Hypothalamus (tissue), 51 donors: ENCODE measurements around the gene GPR39.

Source experiments
- DNase-seq, 51 donors: peaks; one replicate each; lab custom pipeline; 2025; lab: John Stamatoyannopoulos, UW

Gene GPR39

DNA sequence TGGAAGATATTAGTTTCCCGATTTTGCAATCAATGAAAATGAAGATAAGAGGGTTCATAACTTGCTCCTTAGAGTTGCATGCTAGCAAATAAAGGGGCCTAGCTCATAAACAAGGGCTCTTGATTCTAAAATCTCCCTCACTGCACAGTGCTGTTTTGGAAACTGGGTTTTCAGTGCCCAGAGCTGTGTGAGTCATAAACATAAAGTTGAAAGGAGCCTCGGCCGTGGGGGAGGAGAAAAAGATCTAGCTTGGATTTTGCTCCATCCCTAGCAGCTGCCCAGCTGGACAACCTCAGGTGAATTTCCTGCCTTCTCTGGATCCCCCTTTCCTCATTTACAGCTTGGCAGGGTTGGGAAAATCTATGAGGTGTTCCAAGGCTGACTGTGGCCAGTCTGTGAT lies 210.9 kb downstream of the GPR39 start:
- no peak for DNase-seq

DNA sequence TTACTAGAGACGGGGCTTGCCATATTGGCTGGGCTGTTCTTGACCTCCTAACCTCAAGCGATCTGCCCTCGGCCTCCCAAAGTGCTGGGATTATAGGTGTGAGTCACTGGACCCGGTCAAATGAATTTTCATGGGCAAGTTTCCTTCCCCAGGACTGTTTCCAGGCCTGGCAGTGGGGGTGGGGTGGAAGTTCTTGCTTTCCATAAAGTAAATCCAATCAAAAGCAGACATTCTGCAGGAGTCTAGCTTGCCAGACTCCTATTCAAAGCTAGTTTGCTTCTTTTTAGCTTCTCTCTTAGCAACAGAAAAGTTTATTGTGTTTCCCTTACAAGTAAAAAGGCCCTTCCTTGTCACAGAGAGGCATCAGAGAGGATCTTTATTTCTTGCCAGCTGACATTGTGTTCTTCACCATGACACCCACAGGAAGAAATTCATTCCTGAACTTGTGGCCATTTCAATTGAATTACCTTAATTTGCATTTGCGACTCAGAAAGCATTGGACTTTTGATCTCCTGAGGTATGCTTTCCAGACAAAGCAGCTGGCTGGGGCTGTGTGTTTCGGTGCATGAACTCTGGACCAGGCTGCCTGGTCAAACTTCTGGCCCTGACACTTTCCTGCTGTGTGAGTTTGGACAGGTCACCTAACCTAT lies 215.5 kb downstream of the GPR39 start:
- DNase-seq = peak in 35 of 51 donors; percentile 5 to 83 (median 51)

DNA sequence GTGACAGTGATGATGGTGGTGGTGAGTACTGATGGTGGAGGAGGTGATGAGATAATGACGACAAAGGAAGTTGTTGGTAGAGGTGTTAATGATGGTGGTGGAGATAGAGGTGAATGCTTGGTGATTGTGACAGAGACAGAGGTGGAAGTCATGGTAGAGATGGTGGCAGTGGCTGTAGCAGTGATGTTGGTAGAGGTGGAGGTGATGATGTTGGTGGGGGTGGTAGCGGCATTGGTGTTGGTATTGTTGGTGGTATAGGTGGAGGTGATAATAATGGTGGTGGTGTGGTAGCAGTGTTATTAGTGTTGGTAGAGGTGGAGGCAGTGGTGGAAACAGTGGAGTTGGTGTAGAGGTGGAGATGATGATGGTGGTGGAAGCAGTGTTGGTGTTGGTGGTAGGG lies 217.0 kb downstream of the GPR39 start:
- no peak for DNase-seq

DNA sequence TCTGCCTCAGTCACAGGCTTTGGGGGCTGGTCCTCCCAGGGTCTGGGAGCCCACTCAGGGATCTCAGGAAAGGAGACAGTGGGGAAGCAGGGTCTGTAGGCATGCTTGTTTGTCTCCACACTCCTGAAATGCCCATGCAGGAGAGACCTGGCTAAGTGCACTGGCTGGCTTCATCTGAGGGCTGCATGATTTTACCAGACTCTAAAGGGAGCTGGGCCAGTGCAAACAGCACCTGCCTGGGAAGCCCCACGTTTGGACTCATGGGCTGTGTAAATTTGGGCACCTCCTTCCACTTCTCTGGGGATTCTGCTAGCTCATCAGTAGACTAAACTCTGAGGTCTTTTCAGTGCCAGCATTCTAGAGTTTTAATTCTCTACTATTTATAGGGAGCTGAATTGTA lies 219.7 kb downstream of the GPR39 start:
- DNase-seq = no peak

DNA sequence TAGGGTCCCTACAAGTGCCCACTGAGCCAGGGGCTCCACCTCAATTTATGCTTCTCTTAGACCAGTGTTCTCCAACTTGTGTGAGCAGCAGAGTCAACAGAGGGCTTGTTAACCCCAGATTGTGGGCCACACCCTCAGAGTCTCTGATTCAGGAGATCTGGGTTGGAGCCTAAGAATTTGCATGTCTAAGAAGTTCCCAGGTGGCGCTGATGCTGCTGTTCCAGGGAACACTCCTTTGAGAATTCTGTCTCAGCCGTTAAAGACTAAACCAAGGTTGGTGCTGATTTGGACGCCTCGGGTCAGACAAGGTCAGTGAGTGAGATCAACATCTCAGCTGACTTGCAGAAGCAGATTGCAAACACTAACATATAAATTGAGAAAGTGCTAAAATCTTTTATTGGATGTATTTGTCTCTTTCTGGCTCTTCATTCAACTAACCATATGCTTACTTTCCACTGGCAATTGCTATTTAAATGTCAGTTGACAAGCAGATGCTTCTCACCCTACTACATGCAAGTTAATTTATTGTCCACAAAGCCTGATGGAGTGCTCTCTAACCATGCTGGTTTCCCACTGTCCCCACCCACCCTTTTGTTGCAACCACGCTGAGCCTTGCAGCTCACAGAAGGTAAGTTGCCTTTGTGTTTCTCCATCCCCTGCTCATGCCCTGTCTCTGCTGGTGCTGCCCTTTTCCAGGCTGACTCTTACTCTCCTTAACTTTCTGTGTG lies 221.9 kb downstream of the GPR39 start:
- no peak for DNase-seq

DNA sequence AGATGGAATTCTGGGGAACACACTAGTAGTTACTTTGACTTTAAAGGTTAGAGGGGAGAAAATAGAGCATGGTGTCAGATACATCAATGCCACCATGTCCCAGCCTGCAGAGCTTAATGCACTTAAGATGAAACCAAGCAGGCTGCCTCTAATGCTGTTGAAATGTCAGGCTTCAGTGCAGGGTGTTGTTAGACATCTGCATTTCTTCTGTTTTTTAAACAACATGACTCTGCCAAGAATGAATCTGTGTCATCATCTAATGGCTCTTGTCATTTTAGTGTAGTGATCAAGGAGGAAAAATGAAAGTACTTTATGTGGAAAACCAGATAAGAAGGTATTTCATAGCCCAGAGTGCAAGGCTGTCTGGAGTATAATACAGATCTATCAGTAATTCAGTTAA lies 223.5 kb downstream of the GPR39 start:
- no peak for DNase-seq

DNA sequence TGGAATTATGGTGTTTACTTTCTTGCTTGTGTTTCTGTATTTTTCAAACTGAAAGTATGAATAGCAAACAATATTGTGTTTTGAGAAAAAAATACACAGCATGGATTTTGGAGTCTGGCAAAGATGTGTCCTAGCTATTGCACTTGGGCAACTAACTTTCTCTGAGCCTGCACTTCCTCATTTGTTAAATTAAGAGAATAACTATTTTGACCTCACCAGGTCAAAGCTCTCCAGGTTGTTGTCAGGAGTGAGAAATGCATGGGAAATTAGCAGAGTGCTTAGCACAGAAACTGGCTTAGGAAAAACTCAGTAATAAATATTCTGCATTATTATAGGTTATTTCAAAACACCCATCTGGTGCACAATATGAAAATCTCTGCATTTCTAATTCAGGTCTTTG lies 225.2 kb downstream of the GPR39 start:
- DNase-seq = no peak

DNA sequence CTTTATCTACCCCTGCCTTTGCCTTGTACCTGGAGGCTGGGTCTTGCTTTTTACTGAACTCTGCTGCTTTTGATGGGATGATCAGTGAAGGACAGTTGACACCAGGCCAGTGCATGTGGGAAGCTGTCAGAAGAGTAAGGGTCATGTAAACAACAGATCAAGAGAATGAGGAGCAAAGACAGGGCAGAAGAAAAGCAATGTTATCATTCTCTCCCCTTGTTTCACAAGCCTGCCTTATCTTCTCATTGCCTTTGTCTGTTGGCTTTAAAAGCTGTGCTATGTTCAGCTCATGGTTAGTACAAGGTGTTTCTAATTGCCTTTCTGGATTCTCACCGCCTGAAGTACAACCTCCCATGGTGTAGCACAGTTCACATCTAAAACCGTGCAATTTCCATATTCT lies 225.8 kb downstream of the GPR39 start:
- no peak for DNase-seq

DNA sequence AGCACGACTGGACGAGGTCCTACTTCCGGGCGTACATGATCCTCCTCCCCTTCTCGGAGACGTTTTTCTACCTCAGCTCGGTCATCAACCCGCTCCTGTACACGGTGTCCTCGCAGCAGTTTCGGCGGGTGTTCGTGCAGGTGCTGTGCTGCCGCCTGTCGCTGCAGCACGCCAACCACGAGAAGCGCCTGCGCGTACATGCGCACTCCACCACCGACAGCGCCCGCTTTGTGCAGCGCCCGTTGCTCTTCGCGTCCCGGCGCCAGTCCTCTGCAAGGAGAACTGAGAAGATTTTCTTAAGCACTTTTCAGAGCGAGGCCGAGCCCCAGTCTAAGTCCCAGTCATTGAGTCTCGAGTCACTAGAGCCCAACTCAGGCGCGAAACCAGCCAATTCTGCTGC lies 228.6 kb downstream of the GPR39 start:
- DNase-seq = peak in 2 of 51 donors; percentile 17 to 19

DNA sequence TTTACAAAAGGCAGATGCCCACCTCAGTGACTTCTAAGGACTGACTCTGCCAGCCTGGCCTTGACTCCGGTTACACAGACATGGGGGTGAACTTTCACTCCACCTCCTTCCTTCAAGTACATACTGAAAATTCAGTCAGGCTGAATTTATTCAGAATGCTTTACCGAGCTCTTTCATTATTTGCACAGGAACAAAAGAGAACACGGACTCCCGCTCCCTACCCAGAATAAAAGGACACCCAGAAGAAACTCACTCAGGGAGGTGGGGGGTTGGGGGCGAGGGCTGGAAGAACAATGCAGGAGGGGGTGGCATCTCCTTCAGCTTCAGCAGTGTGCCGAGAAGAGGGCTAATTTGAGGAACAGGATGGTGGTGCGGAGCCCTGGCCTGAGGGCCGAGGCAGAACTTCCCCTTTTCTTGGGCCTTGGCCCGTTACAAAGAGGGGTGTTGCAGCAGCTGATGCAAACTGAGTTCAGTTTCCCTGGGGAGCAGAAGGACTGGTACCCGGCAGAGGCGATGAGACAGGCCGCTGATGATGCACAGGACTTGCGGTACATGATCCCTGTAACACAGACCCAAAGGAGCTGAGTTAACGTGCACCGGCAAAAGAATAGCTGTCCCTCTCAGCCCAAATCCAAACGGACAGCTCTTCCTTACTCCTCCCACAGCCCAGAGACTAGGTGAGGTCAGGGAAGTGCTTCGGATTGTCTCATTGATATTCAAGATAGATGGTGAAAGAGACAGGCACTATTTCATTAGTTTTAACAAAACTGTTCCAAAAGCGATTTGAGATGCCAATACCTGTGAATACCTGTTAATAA lies 229.3 kb downstream of the GPR39 start:
- peak in 7 of 51 donors; percentile 8 to 51 (median 16) for DNase-seq

DNA sequence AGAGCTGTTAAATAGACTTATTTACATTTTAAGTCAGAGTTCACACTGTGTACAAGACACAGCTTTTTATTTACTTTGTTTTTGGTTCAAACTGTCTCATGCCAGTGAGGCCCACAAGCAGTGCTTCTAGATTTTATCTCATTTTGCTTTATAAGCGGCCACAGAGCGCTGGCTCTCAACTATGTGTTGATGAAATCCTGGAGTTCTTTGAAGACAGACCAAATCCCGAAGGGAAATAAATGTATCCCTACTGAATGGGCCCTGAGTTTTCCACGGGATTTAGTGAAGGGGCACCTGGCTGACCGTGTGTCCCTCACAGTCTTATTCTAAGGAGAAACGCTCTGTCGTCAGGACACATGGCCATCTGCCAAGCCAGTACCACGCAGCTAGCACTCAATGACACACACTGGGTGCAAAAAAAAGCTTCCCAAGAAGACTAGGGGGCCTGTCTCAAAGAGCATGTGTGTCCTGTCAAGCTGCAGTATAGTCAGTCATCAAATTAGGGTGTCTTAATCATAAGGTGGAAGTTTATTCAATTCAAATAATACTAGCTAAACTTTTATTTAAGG lies 230.0 kb downstream of the GPR39 start:
- DNase-seq = peak in 2 of 51 donors; percentile 1 to 22

DNA sequence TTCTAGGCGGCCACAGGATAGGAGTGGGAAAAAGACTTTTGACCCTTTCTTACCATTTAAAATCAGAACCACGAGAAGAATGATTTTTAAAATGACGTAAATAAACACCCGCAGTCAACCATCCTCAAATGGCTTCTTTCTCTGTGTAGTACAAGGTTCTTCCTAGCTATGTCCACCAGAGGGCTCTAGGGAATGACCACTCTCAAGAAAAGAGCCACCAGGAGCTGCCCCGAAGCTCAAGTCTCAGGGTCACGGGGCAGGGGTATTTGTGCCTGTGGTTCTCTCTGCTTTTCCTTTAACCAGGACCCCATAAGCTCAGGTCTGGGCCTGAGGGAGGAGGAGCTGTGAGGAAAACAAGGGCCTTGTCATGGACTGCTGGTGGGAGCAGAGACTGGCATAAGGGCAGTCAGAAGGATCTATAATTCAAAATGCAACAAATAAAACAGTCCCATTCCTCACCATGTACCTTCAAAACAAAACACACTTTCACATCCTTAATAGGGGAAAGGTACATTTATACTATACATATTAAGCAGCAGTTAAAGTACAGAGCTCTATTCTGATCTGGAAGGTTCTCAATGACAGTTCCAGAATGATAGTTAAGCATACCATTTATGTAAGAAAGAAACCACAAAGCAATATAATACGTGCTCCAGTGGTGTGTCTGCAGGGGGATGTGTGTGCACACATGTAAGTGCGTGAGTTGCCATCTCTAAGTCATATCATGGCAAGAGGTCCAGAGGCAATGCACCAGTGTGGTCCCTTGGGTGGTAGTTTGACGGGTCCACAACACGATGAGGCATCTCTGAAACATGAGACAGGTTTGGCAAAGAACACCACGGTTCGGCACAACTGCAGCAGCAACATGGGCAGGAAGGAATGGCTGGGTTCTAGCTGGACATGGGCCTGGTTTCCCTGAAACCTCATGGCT lies 234.8 kb downstream of the GPR39 start:
- peak in 8 of 51 donors; percentile 2 to 53 (median 24) for DNase-seq

DNA sequence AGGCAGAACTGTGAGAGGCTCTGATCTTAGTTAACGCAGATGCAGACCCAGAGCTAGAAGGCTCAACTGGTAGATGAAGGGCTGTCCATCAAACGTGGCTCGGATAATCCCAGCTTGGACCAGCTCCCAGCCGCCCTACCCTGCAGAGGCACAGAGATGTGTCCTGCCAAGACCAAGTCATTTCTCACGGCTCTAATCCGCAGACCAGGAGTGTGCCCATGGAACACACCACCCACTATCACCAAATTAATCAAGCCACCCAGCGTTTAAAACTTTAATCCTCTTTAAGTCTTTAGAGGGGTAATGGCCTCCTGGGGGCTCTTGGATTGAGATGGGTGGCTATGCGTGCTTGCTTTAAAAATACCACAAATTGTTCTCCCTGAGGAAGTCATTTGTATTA lies 235.9 kb downstream of the GPR39 start:
- DNase-seq = peak in 1 of 51 donors; percentile 2

DNA sequence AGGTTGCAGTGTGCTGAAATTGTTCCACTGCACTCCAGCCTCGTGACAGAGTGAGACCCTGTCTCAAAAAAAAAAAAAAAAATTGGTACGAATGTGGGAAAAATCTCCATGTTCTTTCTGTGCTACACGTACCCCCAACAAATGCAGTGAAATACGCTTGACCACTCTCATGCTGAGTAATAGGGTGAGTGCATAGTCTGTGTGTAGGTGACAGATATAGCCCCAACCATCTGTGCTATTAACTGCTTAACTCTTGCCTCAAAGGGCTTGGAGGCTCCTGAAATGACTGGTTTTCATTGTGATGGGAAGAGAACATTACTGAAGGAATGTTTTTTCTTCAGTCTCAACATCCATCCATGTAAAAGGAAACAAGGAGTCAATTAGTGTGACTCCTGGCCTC lies 237.7 kb downstream of the GPR39 start:
- no peak for DNase-seq

DNA sequence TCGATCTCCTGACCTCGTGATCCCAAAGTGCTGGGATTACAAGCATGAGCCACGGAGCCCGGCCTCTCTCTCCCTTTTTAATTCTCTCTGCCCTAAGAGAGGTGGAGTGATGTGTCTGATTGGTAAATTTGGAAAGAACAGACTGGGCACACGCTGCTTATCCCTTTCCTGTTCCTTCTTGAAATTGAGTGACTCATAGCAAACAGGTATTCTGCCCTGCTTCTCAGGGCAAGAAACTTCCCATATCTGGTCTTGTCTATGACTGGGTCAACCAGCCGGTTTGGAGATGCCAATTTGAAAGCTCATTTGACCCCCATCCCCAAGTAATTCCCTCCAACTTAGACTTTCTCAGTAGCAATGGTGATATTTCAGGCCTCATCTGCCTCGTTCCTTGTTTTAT lies 238.4 kb downstream of the GPR39 start:
- no peak for DNase-seq

DNA sequence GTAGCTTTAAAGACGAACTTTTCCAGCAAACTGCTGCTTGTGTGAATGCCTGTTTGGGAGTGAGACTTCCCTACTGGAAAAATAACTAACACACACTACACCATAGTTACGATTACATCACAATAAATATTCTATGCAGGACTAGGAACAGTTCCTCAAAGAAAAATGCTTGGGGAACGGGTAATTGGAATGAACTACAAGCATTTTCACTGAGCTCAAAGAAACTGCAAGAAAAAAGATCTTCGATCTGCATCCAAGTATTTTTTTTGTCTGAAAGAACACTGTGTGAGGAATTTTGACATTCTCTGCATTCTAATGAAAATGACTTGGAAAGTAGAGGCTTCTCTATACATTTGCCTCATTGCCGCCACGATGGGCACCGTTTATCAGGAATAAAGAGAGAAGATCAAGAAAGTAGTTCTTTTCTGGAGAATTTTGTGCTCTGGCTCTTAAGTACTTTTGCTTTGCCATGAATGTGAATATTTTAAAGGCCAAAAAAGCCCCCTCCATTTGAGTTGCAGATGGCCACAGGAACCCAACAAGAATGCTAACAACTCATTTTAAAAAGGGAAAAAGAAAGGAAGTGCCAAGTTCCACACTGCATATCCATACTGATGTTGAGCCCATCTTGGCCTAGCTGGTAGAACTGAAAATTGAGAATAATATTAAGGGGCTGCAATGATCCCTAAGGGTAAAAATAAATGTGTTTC lies 239.8 kb downstream of the GPR39 start:
- peak in 1 of 51 donors; percentile 30 for DNase-seq

DNA sequence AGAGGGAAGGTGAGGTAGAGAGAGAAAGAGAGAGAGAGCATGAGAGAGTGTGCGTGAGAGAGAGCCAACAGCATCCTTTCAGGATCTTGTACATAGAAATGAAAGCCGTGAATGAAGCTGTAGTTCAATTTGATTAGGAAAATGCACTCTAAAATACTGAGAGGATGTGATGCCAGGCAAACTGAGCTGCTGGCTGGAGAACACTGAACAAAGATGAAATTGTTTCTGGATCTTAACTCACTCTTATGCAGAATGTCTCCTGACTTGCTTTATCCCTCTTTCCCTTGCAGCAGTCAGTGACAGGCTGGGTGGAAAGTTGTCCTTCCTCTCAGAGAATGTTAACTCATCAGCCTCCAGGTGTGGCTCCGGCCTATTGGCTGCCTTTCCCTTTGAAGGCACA lies 242.7 kb downstream of the GPR39 start:
- peak in 1 of 51 donors; percentile 45 for DNase-seq

DNA sequence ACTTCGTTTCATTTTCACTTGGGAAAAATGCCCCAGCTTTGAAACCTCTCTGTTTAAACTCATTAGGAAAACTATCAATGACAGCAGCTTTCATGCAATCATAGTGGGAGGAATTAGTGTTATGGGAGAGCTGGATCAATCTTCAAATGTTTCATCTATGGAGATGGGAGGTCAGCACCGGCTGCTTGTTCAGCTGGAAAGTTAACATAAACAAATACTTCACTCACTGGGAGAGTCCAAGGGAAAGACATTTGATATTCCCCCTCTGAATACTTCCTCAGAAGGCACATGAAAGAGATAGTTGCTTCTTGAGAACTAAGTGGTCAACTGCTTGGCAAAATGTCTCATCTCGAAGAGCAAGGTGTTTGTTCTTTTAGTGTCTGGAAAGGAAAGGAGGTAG lies 246.1 kb downstream of the GPR39 start:
- no peak for DNase-seq

DNA sequence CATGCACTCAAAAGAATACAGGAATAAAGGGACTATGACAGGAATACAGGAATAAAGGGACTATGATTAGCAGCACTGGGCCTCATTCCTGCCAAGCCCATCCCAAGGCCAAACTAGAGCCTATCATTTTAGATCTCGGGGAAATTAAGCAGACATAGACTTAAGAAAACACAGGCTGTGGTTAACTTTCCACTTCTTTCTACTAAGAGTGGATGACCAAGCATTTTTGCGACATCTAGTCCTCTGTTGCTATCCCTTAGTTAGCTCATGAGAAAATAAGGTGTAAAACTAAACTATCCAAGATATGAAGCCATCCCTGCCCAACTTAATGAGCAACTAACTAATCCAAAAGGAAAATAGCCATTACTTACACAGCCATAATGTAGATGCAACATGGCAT lies 247.5 kb downstream of the GPR39 start:
- no peak for DNase-seq
